HepG2 (cell line): ENCODE results near the gene PPP1R12A. TPM values are rescaled to one million over a fixed set of nuclear protein-coding genes. Genes with fewer than 3 reads are reported as not detected.

ENCODE experiments used
- ATAC-seq: fragments of 200-7000 bp; cut with Tn5 transposase; 3 replicates; pipeline ENCODE4 v1.9.1; 2020; ENCODE audit warnings: mild to moderate bottlenecking, moderate library complexity
- BruUV-seq: library from RNA; stranded (reverse); fragments of 400-500 nt; replicated peaks from 2 replicates; lab custom pipeline; 2021; lab: Mats Ljungman, UMichigan
- CTCF ChIA-PET: fragments of 300-600 bp; formaldehyde crosslinking; extraction: SDS; loops from one replicate; lab custom pipeline; 2021; ENCODE audit warnings: low total read pairs, inconsistent platforms, low intra/inter-chr PET ratio; lab: Yijun Ruan, JAX
- POLR2A ChIA-PET: fragments of 350-600 bp; sonication (Branson Sonifier 250); formaldehyde crosslinking; loops from one replicate; lab custom pipeline; 2020; ENCODE audit warnings: antibody characterized with exemption, inconsistent platforms; lab: Yijun Ruan, JAX
- DNase-seq: peaks from one replicate; pipeline ENCODE4 v3.0.0-alpha.2; 2015; ENCODE audit warnings: low spot score
- FAIRE-seq: peaks from 3 replicates; lab custom pipeline; 2011; peaks lifted over from hg19 to GRCh38; lab: Jason Lieb, UNC
- H2AFZ ChIP-seq: one replicate; pipeline ENCODE4 v1.6.1; 2011; ENCODE audit warnings: low read length, inconsistent platforms
- H3K27ac ChIP-seq: fragments of 300-600 bp; 3 replicates; pipeline ENCODE4 v1.8.0; 2011; ENCODE audit warnings: mixed run types, mild to moderate bottlenecking, mixed read lengths, low read length, inconsistent platforms; ENCODE audit not compliant: insufficient read depth; ENCODE audit errors: extremely low read length
- H3K27me3 ChIP-seq, 2 experiments: fragments of 200-600 bp in 1 of 2; 2 replicates in 1 of 2; 3 replicates in 1 of 2; pipeline versions ENCODE4 v1.6.0 to v1.8.0; 2011; ENCODE audit warnings: low read length in 2 of 2, mild to moderate bottlenecking in 2 of 2, moderate library complexity in 2 of 2, inconsistent platforms in 1 of 2; ENCODE audit not compliant: insufficient read depth in 2 of 2, control insufficient read depth in 1 of 2
- H3K36me3 ChIP-seq, 2 experiments: fragments of 200-600 bp in 1 of 2; replicated peaks in 1 of 2; 2 replicates in 1 of 2; 3 replicates in 1 of 2; pipeline versions ENCODE4 v1.5.1 to v1.8.0; 2011; ENCODE audit warnings: low read length in 2 of 2, inconsistent platforms in 1 of 2; ENCODE audit not compliant: insufficient read depth in 2 of 2, control insufficient read depth in 1 of 2
- H3K4me1 ChIP-seq: 2 replicates; pipeline ENCODE4 v1.5.1; 2012; ENCODE audit warnings: low read length, inconsistent platforms; ENCODE audit not compliant: insufficient read depth
- H3K4me2 ChIP-seq: 2 replicates; pipeline ENCODE4 v1.6.0; 2011; ENCODE audit warnings: low read depth, low read length, inconsistent platforms
- H3K4me3 ChIP-seq, 3 experiments: fragments of 200-600 bp in 1 of 3; sonication (generic), shearing (Covaris generic) in 1 of 3; replicated peaks in 1 of 3; 2 replicates each; pipeline ENCODE4 v1.5.1; 2011 to 2016; ENCODE audit warnings: low read length in 3 of 3, inconsistent platforms in 2 of 3, low read depth in 2 of 3, mild to moderate bottlenecking in 2 of 3, control low read depth in 1 of 3, mixed read lengths in 1 of 3; ENCODE audit not compliant: insufficient read depth in 1 of 3
- H3K79me2 ChIP-seq: one replicate; pipeline ENCODE4 v1.6.1; 2011; ENCODE audit warnings: low read length, inconsistent platforms; ENCODE audit not compliant: insufficient read depth
- H3K9ac ChIP-seq: 2 replicates; pipeline ENCODE4 v1.6.0; 2011; ENCODE audit warnings: mild to moderate bottlenecking, low read depth, low read length, inconsistent platforms; ENCODE audit not compliant: insufficient read depth
- H3K9me3 ChIP-seq: 2 replicates; pipeline ENCODE4 v1.5.1; 2012; ENCODE audit warnings: mild to moderate bottlenecking, low read length
- H4K20me1 ChIP-seq: 2 replicates; pipeline ENCODE4 v1.6.0; 2011; ENCODE audit warnings: inconsistent platforms, mild to moderate bottlenecking, low read length, moderate library complexity; ENCODE audit not compliant: insufficient read depth
- ATF5 ChIP-seq: sonication (generic); formaldehyde crosslinking; IDR thresholded peaks from 2 replicates; pipeline ENCODE4 v1.4.0; 2020; ENCODE audit warnings: mild to moderate bottlenecking, low read depth, missing genetic modification reagents
- CHCHD3 ChIP-seq: sonication (generic); formaldehyde crosslinking; IDR thresholded peaks from 2 replicates; pipeline ENCODE4 v1.8.0; 2022; ENCODE audit warnings: mild to moderate bottlenecking, missing genetic modification reagents, moderate library complexity
- ELF3 ChIP-seq: IDR thresholded peaks from 2 replicates; pipeline ENCODE4 v1.6.1; 2016; ENCODE audit warnings: missing genetic modification reagents, missing compliant biosample characterization
- FOSL2 ChIP-seq: sonication (generic); formaldehyde crosslinking; IDR thresholded peaks from 2 replicates; pipeline ENCODE4 v1.4.0; 2020; ENCODE audit warnings: missing genetic modification reagents
- FOXC1 ChIP-seq: sonication (generic); formaldehyde crosslinking; IDR thresholded peaks from 2 replicates; pipeline ENCODE4 v1.8.0; 2022; ENCODE audit warnings: mild to moderate bottlenecking, missing genetic modification reagents, borderline replicate concordance
- IRF2 ChIP-seq: IDR thresholded peaks from 2 replicates; pipeline ENCODE4 v1.6.1; 2018; ENCODE audit warnings: missing genetic modification reagents, missing compliant biosample characterization
- ISL2 ChIP-seq: sonication (generic); formaldehyde crosslinking; IDR thresholded peaks from 2 replicates; pipeline ENCODE4 v1.5.0; 2020; ENCODE audit warnings: missing genetic modification reagents
- MXD1 ChIP-seq: sonication (generic); formaldehyde crosslinking; IDR thresholded peaks from 2 replicates; pipeline ENCODE4 v1.4.0; 2020; ENCODE audit warnings: mild to moderate bottlenecking, missing genetic modification reagents
- NBN ChIP-seq: fragments of 450-650 bp; conservative IDR thresholded peaks from 2 replicates; pipeline ENCODE4 v1.6.1; 2017
- NFKBIZ ChIP-seq: IDR thresholded peaks from 2 replicates; pipeline ENCODE4 v1.6.1; 2018; ENCODE audit warnings: missing genetic modification reagents, missing compliant biosample characterization
- PLSCR1 ChIP-seq: sonication (generic); formaldehyde crosslinking; IDR thresholded peaks from 2 replicates; pipeline ENCODE4 v1.5.0; 2020; ENCODE audit warnings: missing genetic modification reagents, mild to moderate bottlenecking, borderline replicate concordance
- RBAK ChIP-seq: sonication (generic); formaldehyde crosslinking; IDR thresholded peaks from 2 replicates; pipeline ENCODE4 v1.5.1; 2020; ENCODE audit warnings: mild to moderate bottlenecking, missing genetic modification reagents
- THAP11 ChIP-seq: IDR thresholded peaks from 2 replicates; pipeline ENCODE4 v1.6.1; 2016; ENCODE audit warnings: missing biosample characterization, missing genetic modification reagents
- U2AF2 ChIP-seq: fragments of 200-400 bp; formaldehyde crosslinking; IDR thresholded peaks from 2 replicates; pipeline ENCODE4 v1.6.1; 2017; ENCODE audit warnings: low read depth, mild to moderate bottlenecking, low read length
- ZBTB7B ChIP-seq: sonication (generic); formaldehyde crosslinking; IDR thresholded peaks from 2 replicates; pipeline ENCODE4 v1.4.0; 2020; ENCODE audit warnings: missing genetic modification reagents
- ZNF335 ChIP-seq: sonication (generic); formaldehyde crosslinking; IDR thresholded peaks from 2 replicates; pipeline ENCODE4 v1.4.0; 2020; ENCODE audit warnings: missing genetic modification reagents
- ZNF383 ChIP-seq: sonication (generic); formaldehyde crosslinking; IDR thresholded peaks from 2 replicates; pipeline ENCODE4 v1.4.0; 2020; ENCODE audit warnings: missing genetic modification reagents, mild to moderate bottlenecking, borderline replicate concordance
- WGBS: methylation state at CpG from one replicate; pipeline ENCODE4 v1.1.6; 2017; ENCODE audit warnings: low lambda C conversion rate; 5-methylcytosine and 5-hydroxymethylcytosine counted together
- in situ Hi-C: cut with HindIII; loops from 2 replicates; pipeline ENCODE4 v1.10.0; 2017; ENCODE audit warnings: low pct_unique_long_range_greater_than_20kb; ENCODE audit not compliant: extremely low pct_ligation_motif_present
- intact Hi-C: fragments of 100-400 bp; cut with micrococcal nuclease; formaldehyde crosslinking; loops from one replicate; pipeline ENCODE4 v1.10.0; 2022; ENCODE audit not compliant: unreplicated experiment
- polyA plus RNA-seq, 8 experiments: library from polyadenylated mRNA; depleted of rRNA in 3 of 8; stranded (reverse) in 7 of 8; unstranded in 1 of 8; fragments of >200 nt; fragmentation: Illumina TruSeq in 4 of 8; extraction: Trizol in 4 of 8; gene quantifications; 2 replicates each; pipeline versions ENCODE4 v1.2.1 to v1.2.3, GENCODE V29; 2011 to 2016; ENCODE audit warnings: low read depth in 4 of 8, missing spikeins in 1 of 8, mixed read lengths in 1 of 8; ENCODE audit not compliant: insufficient read depth in 1 of 8
- total RNA-seq, 5 experiments: library from RNA; depleted of rRNA; stranded (reverse); fragments of >200 nt; fragmentation: Illumina TruSeq; extraction: Trizol; gene quantifications; 2 replicates each; pipeline ENCODE4 v1.2.3, GENCODE V29; 2016; ENCODE audit warnings: low read depth in 1 of 5

The PPP1R12A gene
- total and polyA plus RNA-seq, 2 of the 13 experiments (the other 11 are each of a cell fraction or from before 2014, with no cell fraction given), result 23.8 to 50.0 TPM

GRCh38 chr12:79842630-79843029, 92.3 kb downstream of the PPP1R12A start:
- FAIRE-seq, result no peak

More at GRCh38 chr12:79842630-79843029, 92.3 kb downstream of the PPP1R12A start:
- Histone ChIP-seq H3K4me2 (no peak overlapping the region), H3K9ac (no peak overlapping the region), H3K9me3 (peaks cover 24% of the 10 kb centered on the region), H4K20me1 (no peaks in the 10 kb centered on the region), H3K4me1 (no peaks in the 10 kb centered on the region), H3K36me3 (peaks cover 6 to 28% of the 10 kb centered on the region in 2 experiments; a peak in 4 of 5 replicates), H3K27me3 (no peaks in the 10 kb centered on the region), H2AFZ (no peak overlapping the region), H3K79me2 (peaks cover 3% of the 10 kb centered on the region), H3K4me3 (no peak overlapping the region), H3K27ac (no peak overlapping the region)
- ATAC-seq (no peak), DNase-seq (no peak)
- in situ Hi-C loops, result no loop called here
- BruUV-seq, result no TSS peak
- TF ChIP-seq CHCHD3 (no peak), U2AF2 (no peak), PLSCR1 (CRISPR knock-in tag) (no peak), NFKBIZ (CRISPR knock-in tag) (no peak), ELF3 (CRISPR knock-in tag) (no peak), FOXC1 (CRISPR knock-in tag) (no peak), ZNF335 (CRISPR knock-in tag) (no peak), MXD1 (no peak), RBAK (CRISPR knock-in tag) (no peak), NBN (no peak), FOSL2 (CRISPR knock-in tag) (no peak), ZBTB7B (CRISPR knock-in tag) (no peak), ZNF383 (CRISPR knock-in tag) (no peak), ISL2 (CRISPR knock-in tag) (no peak), IRF2 (CRISPR knock-in tag) (no peak), THAP11 (CRISPR knock-in tag) (no peak), ATF5 (CRISPR knock-in tag) (no peak)
- ChIA-PET CTCF (no interaction called here), POLR2A (no interaction called here)
- intact Hi-C loops, result no loop called here
- WGBS, result 97% methylated on average over 2 of the region's 2 CpGs
